Measurements from ENCODE around the gene AP5B1.

GRCh38 chr11:65802841-65803240 is 22.1 kb upstream of the AP5B1 start:
- TF ChIP-seq BMI1 (IDR thresholded peaks at IDR 0.05; ENCODE audit: low read length) (no peak), CC2D1A (IDR thresholded peaks at IDR 0.05) (no peak), PTBP1 (IDR thresholded peaks at IDR 0.05; ENCODE audit: low read depth, low read length) (no peak), RHOXF2B (CRISPR knock-in tag; conservative IDR thresholded peaks at IDR 0.05) (no peak), NKRF (IDR thresholded peaks at IDR 0.05; ENCODE audit: borderline replicate concordance) (no peak), ZNF407 (IDR thresholded peaks at IDR 0.05; ENCODE audit: low read depth) (no peak), RBM25 (IDR thresholded peaks at IDR 0.05; ENCODE audit: low read depth, low read length, severe bottlenecking) (no peak), RBM22 (IDR thresholded peaks at IDR 0.05; ENCODE audit: low read depth, low read length, poor library complexity, severe bottlenecking) (no peak), E2F4 (CRISPR knock-in tag; IDR thresholded peaks at IDR 0.05; ENCODE audit: low read depth) (no peak), ZNF133 (CRISPR knock-in tag; IDR thresholded peaks at IDR 0.05) (no peak), CHD4 (IDR thresholded peaks at IDR 0.05; ENCODE audit: insufficient read depth, insufficient replicate concordance, low read depth, low read length, poor library complexity, severe bottlenecking) (no peak), ZNF347 (CRISPR knock-in tag; IDR thresholded peaks at IDR 0.05; ENCODE audit: low read depth) (no peak), ZBTB2 (IDR thresholded peaks at IDR 0.05) (no peak), POLR2AphosphoS5 (IDR thresholded peaks at IDR 0.05; ENCODE audit: control insufficient read depth, insufficient read depth, low read depth, low read length) (no peak)
